Stimulated activated CD8-positive, alpha-beta memory T cell treated with anti-CD3 and anti-CD28 coated beads, Interleukin-12 subunit alpha, Interleukin-12 subunit beta, amount 100 ng/mL, for 24 hours (primary cell): ENCODE results near the gene NALCN.

Experiments used
- DNase-seq: peaks from one replicate; pipeline ENCODE4 v3.0.0-alpha.2; 2020; ENCODE audit errors: extremely low read depth

Gene NALCN

GRCh38 chr13:101026736-101027398 lies 389.4 kb downstream of the NALCN start:
- DNase-seq, result no peak

DNA sequence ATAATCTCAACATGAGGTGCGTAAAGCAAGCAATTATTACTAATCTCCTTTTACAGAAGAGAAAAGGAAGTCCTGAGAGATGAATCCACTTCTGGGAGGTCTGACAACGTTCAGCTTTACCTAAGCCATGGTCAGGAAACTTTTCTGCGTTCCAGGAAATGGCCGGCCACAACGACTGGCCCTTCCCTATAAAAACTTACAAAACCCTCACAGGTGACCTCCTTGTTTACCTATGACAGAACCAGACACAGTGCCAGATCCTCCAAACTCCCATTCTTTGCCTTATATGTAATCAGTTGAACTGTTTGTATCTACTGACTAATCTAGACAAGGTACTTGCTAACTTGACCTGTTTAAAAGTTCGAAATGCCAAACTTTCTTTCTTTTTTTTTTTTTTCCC lies 390.0 kb downstream of the NALCN start:
- DNase-seq, result no peak

DNA sequence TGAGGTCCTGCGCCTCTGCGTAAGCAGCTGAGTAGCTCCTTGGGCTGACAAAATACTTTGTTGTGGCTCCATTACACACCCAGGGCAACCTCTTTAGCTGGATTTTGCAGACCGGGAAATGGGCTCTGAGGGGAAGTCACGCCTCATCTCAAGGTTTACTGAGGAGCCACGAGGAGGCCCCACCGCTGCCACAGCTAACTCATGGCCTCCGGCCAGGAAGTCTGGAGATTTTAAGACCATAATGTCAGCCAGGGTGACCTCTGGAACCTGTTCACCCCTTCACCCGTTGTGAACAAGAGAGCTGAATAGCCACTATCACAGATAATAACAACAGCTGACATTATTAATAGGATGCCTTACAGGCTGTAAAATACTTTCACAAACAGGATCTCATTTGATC lies 390.4 kb downstream of the NALCN start:
- DNase-seq, result no peak

GRCh38 chr13:101025519-101025918 lies 390.8 kb downstream of the NALCN start:
- no peak for DNase-seq

DNA sequence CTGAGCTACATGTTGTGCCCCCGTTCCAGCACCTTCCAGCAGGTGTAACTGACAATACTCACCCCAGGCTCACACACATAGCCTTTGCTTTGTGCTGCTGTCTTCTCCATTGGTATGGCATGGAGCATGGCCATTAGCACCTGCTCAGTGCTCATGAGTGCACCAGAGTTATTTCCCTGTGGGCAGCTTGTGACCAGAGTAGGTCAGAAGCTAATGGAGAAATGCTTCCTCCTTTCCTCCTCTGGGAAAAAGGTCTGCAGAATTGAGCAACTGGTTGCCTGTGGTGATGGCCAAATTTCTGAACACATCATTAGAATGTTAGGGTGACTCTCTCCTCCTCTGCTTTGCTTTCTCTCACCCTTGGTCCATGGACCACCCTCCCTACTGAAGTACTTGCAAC lies 397.2 kb downstream of the NALCN start:
- DNase-seq, result no peak

DNA sequence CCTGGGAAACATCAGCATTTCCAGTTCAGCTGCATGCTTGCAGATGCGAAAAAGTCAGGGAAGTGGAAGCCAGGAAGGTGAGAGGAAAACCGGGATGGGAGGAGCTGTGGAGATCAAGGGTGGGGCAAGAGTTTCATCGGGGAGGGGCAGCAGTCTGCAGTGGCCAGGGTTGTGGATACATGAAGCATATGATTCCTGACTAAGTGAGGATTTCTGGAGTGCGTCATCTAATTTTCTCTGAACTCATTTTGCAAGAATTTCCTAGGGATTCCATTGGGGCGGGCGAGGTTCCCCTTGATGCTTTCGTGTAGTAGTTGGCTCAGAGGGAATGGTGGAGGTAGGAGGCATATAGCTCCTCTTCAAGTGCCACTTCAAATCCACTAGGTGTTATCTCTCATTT lies 397.6 kb downstream of the NALCN start:
- DNase-seq, result no peak

- DNase-seq, result no peak
Measured at GRCh38 chr13:101017123-101017872, 399.0 kb downstream of the NALCN start.

- no peak for DNase-seq
Measured at GRCh38 chr13:101016475-101016874, 399.8 kb downstream of the NALCN start.

DNA sequence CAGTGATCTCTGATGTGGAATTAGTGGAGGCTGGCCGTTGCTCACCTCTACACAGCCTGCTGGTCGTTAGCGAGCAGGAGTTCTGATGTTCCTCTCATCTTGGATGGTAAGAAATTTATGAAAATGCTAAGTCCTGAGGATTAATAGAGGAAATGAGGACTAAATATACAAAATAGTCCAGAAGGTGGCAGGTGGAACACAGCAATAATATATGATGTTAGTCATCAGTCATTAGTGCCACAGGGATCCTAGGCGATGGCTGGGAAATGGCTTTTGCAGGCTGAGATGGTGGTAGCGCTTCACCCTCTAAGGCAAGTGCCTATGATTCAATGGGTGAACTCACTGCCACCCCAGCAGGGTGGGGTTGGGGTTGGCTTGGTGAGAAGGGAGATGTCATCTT lies 403.1 kb downstream of the NALCN start:
- no peak for DNase-seq

- no peak for DNase-seq
Measured at GRCh38 chr13:101010100-101010499, 406.2 kb downstream of the NALCN start.

DNA sequence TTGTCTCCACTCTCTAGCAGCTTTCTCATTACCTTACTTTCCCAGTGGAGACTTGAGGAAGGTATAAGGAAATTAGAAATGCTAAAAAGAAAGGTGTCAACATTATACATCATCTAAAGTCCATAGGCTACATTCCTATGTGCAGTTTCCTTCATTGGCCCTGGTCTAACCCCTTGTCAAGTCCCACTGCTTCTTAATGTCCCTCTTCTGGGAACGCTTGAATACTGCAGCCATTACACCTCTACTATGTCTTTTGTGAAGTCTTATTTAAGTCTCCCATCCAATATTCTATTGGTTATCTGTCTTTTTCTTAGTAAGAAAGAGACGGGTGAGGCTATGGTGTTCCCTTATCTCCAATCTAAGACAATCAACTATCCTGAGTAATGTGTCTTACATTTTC lies 409.1 kb downstream of the NALCN start:
- DNase-seq, result no peak
